HCT116 (cell line): ENCODE measurements around the gene GRIA2.

Source experiments
- CTCF ChIP-seq, 3 experiments: fragments of 200-600 bp in 1 of 3; sonication (generic) in 1 of 3; IDR thresholded peaks in 2 of 3; conservative IDR thresholded peaks in 1 of 3; 2 replicates each; pipeline ENCODE4 v1.5.1; 2012 to 2017; ENCODE audit warnings: low read depth in 2 of 3, low read length in 2 of 3, antibody characterized with exemption in 1 of 3, borderline replicate concordance in 1 of 3, control low read depth in 1 of 3, mild to moderate bottlenecking in 1 of 3, mixed read lengths in 1 of 3, mixed run types in 1 of 3, moderate library complexity in 1 of 3; ENCODE audit not compliant: insufficient read depth in 1 of 3
- EZH2 ChIP-seq: fragments of 200-600 bp; sonication (generic); IDR thresholded peaks from 2 replicates; pipeline ENCODE4 v1.6.1; 2017; ENCODE audit warnings: antibody characterized with exemption, mixed run types
- ZNF274 ChIP-seq: fragments of 200-500 bp; sonication (Bioruptor generic); IDR thresholded peaks from 2 replicates; pipeline ENCODE4 v1.6.1; 2014; ENCODE audit warnings: mild to moderate bottlenecking, low read depth, low read length, inconsistent platforms

DNA sequence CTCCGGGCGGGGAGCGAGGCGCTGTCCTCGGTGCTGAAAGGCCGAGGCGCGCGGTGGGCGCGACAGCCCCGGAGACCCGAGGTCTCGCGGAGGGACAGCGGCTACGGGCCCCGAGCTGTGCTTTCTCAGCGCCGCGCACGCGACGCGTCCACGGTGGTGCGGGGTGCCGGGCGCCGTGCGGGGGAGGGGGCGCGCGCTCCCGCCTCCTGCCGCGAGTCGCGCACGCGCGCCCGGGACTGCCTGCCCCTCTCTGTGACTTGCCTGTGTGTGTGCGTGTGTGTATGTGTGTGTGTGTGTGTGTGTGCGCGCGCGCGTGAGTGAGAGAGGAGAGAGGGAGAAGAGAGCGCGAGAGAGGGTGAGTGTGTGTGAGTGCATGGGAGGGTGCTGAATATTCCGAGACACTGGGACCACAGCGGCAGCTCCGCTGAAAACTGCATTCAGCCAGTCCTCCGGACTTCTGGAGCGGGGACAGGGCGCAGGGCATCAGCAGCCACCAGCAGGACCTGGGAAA lies at the start of gene GRIA2:
- no peak for TF ChIP-seq EZH2
- no peak for TF ChIP-seq ZNF274
- TF ChIP-seq CTCF (IDR thresholded peaks at IDR 0.05 in 2 of 3, conservative IDR thresholded peaks at IDR 0.05 in 1 of 3; ENCODE audit: borderline replicate concordance in 1 of 3, insufficient read depth in 1 of 3, low read depth in 2 of 3, low read length in 2 of 3): no peak
